Fibroblast of skin of abdomen (primary cell): ENCODE data around the gene PCDH1.

ENCODE experiments used
- DNase-seq: peaks from one replicate; pipeline ENCODE4 v3.0.0-alpha.2; 2013

PCDH1 gene

GRCh38 chr5:141805874-141806595 is 72.2 kb downstream of the PCDH1 start:
- no peak for DNase-seq

DNA sequence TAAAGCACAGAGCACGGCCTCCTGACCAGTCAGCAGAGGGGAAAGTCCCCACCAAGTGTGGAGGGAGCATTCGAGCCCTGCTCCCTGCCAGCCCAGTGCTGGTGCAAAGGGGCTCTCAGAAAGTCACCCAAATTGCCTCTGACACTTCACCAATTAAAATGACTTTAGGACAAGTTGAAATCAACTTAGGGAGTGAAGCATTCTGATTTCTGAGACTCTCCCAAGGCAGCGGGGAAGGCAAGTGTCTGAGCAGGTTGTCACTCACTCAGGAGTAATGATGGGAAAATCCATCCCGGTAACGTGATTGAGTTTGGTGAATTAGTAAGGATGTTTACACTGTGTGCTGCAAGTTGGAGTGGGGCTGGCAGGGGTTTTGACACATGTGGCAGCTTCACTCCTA is 73.7 kb downstream of the PCDH1 start:
- no peak for DNase-seq
